ENCODE data around the gene CACNA1B.

The CACNA1B gene

DNA sequence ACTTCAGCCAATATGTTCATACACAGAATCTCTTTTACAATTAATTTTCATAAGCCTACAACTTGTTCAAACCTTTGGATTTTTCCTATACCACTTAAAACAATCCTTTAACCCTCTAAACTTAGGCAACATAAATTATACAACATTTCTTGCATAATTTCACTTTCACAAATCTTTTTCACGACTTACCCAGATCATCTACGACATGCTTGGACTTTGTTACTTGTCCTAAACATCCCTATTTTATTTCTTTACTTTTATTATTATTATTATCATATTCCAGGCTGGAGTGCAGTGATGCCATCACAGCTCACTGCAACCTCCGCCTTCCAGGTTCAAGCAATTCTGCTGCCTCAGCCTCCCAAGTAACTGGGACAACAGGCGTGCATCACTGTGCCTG lies 68.0 kb downstream of the CACNA1B start:
- DNase-seq (ENCODE audit: extremely low spot score) = no peak
- ChIA-PET POLR2A (no interaction called here), CTCF (no interaction called here)
- no peak for TF ChIP-seq CTBP1 (IDR thresholded peaks at IDR 0.05; ENCODE audit: borderline replicate concordance)
- TF ChIP-seq SP1 (IDR thresholded peaks at IDR 0.05) = no peak
- no peak for TF ChIP-seq LEF1 (IDR thresholded peaks at IDR 0.05; ENCODE audit: borderline replicate concordance)
- TF ChIP-seq TARDBP (IDR thresholded peaks at IDR 0.05) = no peak
- TF ChIP-seq BHLHE40 (IDR thresholded peaks at IDR 0.05; ENCODE audit: borderline replicate concordance) = no peak
- TF ChIP-seq NFRKB (IDR thresholded peaks at IDR 0.05) = no peak
- no peak for TF ChIP-seq HDGF (IDR thresholded peaks at IDR 0.05; ENCODE audit: borderline replicate concordance)
- TF ChIP-seq, protein P1, sequence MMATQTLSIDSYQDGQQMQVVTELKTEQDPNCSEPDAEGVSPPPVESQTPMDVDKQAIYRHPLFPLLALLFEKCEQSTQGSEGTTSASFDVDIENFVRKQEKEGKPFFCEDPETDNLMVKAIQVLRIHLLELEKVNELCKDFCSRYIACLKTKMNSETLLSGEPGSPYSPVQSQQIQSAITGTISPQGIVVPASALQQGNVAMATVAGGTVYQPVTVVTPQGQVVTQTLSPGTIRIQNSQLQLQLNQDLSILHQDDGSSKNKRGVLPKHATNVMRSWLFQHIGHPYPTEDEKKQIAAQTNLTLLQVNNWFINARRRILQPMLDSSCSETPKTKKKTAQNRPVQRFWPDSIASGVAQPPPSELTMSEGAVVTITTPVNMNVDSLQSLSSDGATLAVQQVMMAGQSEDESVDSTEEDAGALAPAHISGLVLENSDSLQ (IDR thresholded peaks at IDR 0.05) = no peak

DNA sequence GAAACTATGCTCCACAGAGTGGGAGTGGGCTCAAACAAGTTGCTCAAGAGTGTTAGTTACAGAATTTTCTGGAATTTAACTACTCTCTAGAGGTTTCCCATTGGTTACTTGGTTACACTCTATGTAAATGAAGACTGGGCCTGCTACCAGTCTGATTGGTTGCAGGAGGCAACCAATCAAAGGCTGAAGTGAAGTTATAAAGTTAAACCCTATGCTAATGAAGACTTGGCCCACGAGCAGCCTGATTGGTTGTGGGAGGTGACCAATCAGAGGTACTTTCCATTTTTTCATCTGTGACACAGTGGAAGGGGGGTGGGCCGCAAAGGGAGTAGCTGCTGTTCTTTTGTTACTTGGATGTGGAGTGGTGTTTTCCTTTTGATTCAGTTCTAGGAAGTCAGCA lies 69.4 kb downstream of the CACNA1B start:
- TF ChIP-seq NFRKB (IDR thresholded peaks at IDR 0.05) (no peak), LEF1 (IDR thresholded peaks at IDR 0.05; ENCODE audit: borderline replicate concordance) (no peak), HDGF (IDR thresholded peaks at IDR 0.05; ENCODE audit: borderline replicate concordance) (no peak), CTBP1 (IDR thresholded peaks at IDR 0.05; ENCODE audit: borderline replicate concordance) (no peak), FOXM1 (IDR thresholded peaks at IDR 0.05; ENCODE audit: borderline replicate concordance) (no peak), ARNT (IDR thresholded peaks at IDR 0.05) (no peak), ZNF384 (IDR thresholded peaks at IDR 0.05) (no peak), FOXA1 (IDR thresholded peaks at IDR 0.05) (no peak), L3MBTL2 (conservative IDR thresholded peaks at IDR 0.05) (no peak), SP1 (IDR thresholded peaks at IDR 0.05) (no peak), FOXK2 (IDR thresholded peaks at IDR 0.05) (no peak), TARDBP (IDR thresholded peaks at IDR 0.05) (no peak), SUZ12 (IDR thresholded peaks at IDR 0.05) (no peak), ELF4 (IDR thresholded peaks at IDR 0.05) (no peak), BHLHE40 (IDR thresholded peaks at IDR 0.05; ENCODE audit: borderline replicate concordance) (no peak)
- TF ChIP-seq, protein P1 (IDR thresholded peaks at IDR 0.05) = no peak
- ChIA-PET CTCF (no interaction called here), POLR2A (no interaction called here)
- DNase-seq (ENCODE audit: extremely low spot score) = no peak

DNA sequence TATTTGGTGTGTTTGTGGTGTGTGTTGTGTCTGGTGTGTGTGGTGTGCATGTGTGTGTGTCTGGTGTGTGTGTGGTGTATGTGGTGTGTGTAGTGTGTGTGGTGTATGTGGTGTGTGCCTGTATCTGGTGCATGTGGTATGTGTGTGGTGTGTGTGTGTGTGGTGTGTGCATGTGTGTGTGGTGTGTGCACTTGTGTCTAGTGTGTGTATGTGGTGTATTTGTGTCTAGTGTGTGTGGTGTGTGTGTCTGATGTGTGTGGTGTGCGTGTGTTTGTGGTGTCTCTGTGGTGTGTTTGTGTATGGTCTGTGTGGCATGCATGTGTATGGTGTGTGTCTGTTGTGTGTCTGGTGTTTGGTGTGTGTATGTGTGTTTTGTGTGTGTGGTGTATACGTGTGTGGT lies 71.1 kb downstream of the CACNA1B start:
- TF ChIP-seq HDGF (IDR thresholded peaks at IDR 0.05; ENCODE audit: borderline replicate concordance) (no peak), SUZ12 (IDR thresholded peaks at IDR 0.05) (no peak), ARNT (IDR thresholded peaks at IDR 0.05) (no peak), CTBP1 (IDR thresholded peaks at IDR 0.05; ENCODE audit: borderline replicate concordance) (no peak), ZNF384 (IDR thresholded peaks at IDR 0.05) (no peak), FOXK2 (IDR thresholded peaks at IDR 0.05) (no peak), FOXA1 (IDR thresholded peaks at IDR 0.05) (no peak), ELF4 (IDR thresholded peaks at IDR 0.05) (no peak), BHLHE40 (IDR thresholded peaks at IDR 0.05; ENCODE audit: borderline replicate concordance) (no peak), NFRKB (IDR thresholded peaks at IDR 0.05) (no peak), TARDBP (IDR thresholded peaks at IDR 0.05) (no peak), SP1 (IDR thresholded peaks at IDR 0.05) (no peak), LEF1 (IDR thresholded peaks at IDR 0.05; ENCODE audit: borderline replicate concordance) (no peak), FOXM1 (IDR thresholded peaks at IDR 0.05; ENCODE audit: borderline replicate concordance) (no peak), L3MBTL2 (conservative IDR thresholded peaks at IDR 0.05) (no peak)
- TF ChIP-seq, protein P1 (IDR thresholded peaks at IDR 0.05) = no peak
- ChIA-PET POLR2A (no interaction called here), CTCF (no interaction called here)
- DNase-seq (ENCODE audit: extremely low spot score) = no peak

GRCh38 chr9:137949260-137949659 lies 71.7 kb downstream of the CACNA1B start:
- CTCF ChIA-PET = no interaction called here
- TF ChIP-seq SP1 (IDR thresholded peaks at IDR 0.05) (no peak), FOXK2 (IDR thresholded peaks at IDR 0.05) (no peak), CTBP1 (IDR thresholded peaks at IDR 0.05; ENCODE audit: borderline replicate concordance) (no peak), ELF4 (IDR thresholded peaks at IDR 0.05) (no peak), BHLHE40 (IDR thresholded peaks at IDR 0.05; ENCODE audit: borderline replicate concordance) (no peak), FOXM1 (IDR thresholded peaks at IDR 0.05; ENCODE audit: borderline replicate concordance) (no peak), LEF1 (IDR thresholded peaks at IDR 0.05; ENCODE audit: borderline replicate concordance) (no peak), ZNF384 (IDR thresholded peaks at IDR 0.05) (no peak), HDGF (IDR thresholded peaks at IDR 0.05; ENCODE audit: borderline replicate concordance) (no peak), TARDBP (IDR thresholded peaks at IDR 0.05) (no peak)
- DNase-seq (ENCODE audit: extremely low spot score) = no peak
- POLR2A ChIA-PET = no interaction called here

GRCh38 chr9:137951107-137951506 lies 73.5 kb downstream of the CACNA1B start:
- no peak for DNase-seq (ENCODE audit: extremely low spot score)
- ChIA-PET POLR2A (no interaction called here), CTCF (no interaction called here)
- TF ChIP-seq ELF4 (IDR thresholded peaks at IDR 0.05) (no peak), CTBP1 (IDR thresholded peaks at IDR 0.05; ENCODE audit: borderline replicate concordance) (no peak)

DNA sequence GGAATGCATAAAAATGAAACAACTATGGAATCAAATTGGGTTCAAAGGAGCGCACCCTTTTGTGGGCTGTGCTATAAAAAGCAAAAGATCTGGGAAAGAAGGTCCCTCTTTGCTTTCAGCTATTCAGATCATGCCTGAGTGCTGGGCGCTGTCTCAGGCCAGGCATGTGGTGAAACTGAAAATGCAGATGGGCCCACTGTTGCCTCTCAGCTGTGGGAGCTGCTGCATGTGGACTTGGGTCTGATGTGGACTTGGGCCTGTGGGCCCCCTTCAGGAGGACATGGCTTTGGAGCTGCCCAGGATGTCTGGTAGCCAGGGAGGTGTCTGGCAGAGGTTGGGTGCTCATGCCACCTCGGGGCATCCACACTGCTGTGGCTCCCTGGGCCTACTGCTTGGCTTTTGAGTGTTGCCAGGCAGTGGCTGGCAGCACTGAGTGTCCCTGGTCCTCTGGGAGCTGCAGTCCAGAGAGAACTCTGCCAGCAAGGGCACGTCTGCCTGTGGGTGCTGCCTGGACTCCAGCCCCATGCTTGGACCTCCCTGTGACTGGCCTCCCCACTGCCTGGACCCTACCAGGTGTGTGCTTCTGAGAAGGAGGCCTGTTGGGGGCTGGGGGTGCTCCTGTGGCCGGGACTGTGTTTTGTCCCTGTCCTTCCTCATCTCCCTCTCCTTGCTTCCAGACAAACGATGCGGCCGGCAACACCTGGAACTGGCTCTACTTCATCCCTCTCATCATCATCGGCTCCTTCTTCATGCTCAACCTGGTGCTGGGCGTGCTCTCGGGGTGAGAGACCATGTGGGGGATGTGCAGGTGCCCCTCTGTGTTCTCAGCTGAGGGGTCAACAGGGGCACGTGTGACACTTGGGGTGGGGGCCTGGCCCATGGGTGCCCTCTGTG lies 74.3 kb downstream of the CACNA1B start:
- CTCF ChIA-PET = no interaction called here
- POLR2A ChIA-PET = no interaction called here
- no peak for DNase-seq (ENCODE audit: extremely low spot score)
- TF ChIP-seq BHLHE40 (IDR thresholded peaks at IDR 0.05; ENCODE audit: borderline replicate concordance) = no peak

Data from HEK293T (cell line).